Heart left ventricle (tissue), 16 donors: ENCODE data around the gene PARP9. TPM values are rescaled to one million over a fixed set of nuclear protein-coding genes. Genes with fewer than 3 reads are reported as not detected.

Experiments
- ATAC-seq, 4 donors: fragments of 200-7000 bp; cut with Tn5 transposase; one replicate each; pipeline ENCODE4 v1.9.1; 2020 to 2022; ENCODE audit warnings: moderate library complexity in 4 of 4, mild to moderate bottlenecking in 3 of 4, moderate number of reproducible peaks in 1 of 4
- DNase-seq, 5 donors: peaks; one replicate each; pipeline ENCODE4 v3.0.0-alpha.2; 2020
- H3K27ac ChIP-seq, 12 donors: fragments of 200-600 bp; sonication (generic) in 4 of 12; one replicate each; pipeline versions ENCODE4 v1.5.0 to v1.8.0; 2016 to 2022; ENCODE audit warnings: mild to moderate bottlenecking in 2 of 12
- H3K27me3 ChIP-seq, 9 donors: fragments of 200-600 bp; sonication (generic) in 2 of 9; one replicate each; pipeline versions ENCODE4 v1.5.1 to v1.8.0; 2016 to 2022; ENCODE audit warnings: mild to moderate bottlenecking in 3 of 9
- H3K36me3 ChIP-seq, 9 donors: fragments of 200-600 bp; sonication (generic) in 2 of 9; one replicate each; pipeline versions ENCODE4 v1.5.0 to v1.8.0; 2018 to 2022; ENCODE audit warnings: mild to moderate bottlenecking in 2 of 9
- H3K4me1 ChIP-seq, 12 donors: fragments of 200-600 bp; sonication (generic) in 4 of 12; one replicate each; pipeline versions ENCODE4 v1.5.0 to v1.8.0; 2016 to 2022; ENCODE audit warnings: mild to moderate bottlenecking in 3 of 12
- H3K4me3 ChIP-seq, 12 donors: fragments of 200-600 bp; sonication (generic) in 4 of 12; one replicate each; pipeline versions ENCODE4 v1.5.0 to v1.8.0; 2017 to 2022; ENCODE audit warnings: mild to moderate bottlenecking in 9 of 12, moderate library complexity in 4 of 12
- H3K9me3 ChIP-seq, 12 donors: fragments of 200-600 bp; sonication (generic) in 4 of 12; one replicate each; pipeline versions ENCODE4 v1.5.0 to v1.8.0; 2016 to 2022; ENCODE audit warnings: mild to moderate bottlenecking in 1 of 12
- POLR2A ChIP-seq, 2 donors: fragments of 450-650 bp; IDR thresholded peaks; one replicate each; pipeline ENCODE4 v1.6.1; 2017; ENCODE audit warnings: antibody characterized with exemption in 2 of 2, mild to moderate bottlenecking in 2 of 2, moderate library complexity in 2 of 2
- WGBS, 4 donors: extraction: QIAGEN DNeasy Blood & Tissue Kit in 2 of 4; methylation state at CpG; one replicate each; pipeline versions ENCODE4 v1.1.5 to v1.1.7; 2013 to 2018; 5-methylcytosine and 5-hydroxymethylcytosine counted together
- intact Hi-C, 10 donors: fragments of 100-400 bp; cut with DNase I; formaldehyde crosslinking; loops; one replicate each; pipeline versions ENCODE4 v1.11.1 to v1.14.2; 2022
- polyA plus RNA-seq, 2 donors: library from polyadenylated mRNA; stranded (reverse); fragments of 200-250 nt; gene quantifications; one replicate each; pipeline ENCODE4 v1.2.3, GENCODE V29; 2013
- total RNA-seq, 9 donors: library from RNA; depleted of rRNA in 2 of 9; stranded (reverse); fragments of >200 nt in 2 of 9; fragmentation: NEBNext Ultra II Directional in 3 of 9; extraction: Animal tissue kit (Norgen Biotek cat#: 25700) in 3 of 9; gene quantifications; one replicate each; pipeline versions ENCODE4 v1.1.0 to v1.2.4, GENCODE V29; 2016 to 2023
- TF ChIP-seq, protein P1 (sequence below), 12 donors: fragments of 200-600 bp; sonication (generic) in 4 of 12; IDR thresholded peaks; one replicate each; pipeline versions ENCODE4 v1.5.0 to v1.8.0; 2018 to 2022; ENCODE audit warnings: antibody characterized with exemption in 12 of 12, mild to moderate bottlenecking in 5 of 12
- donor health status: ischemic (EF 13 %, LVEDD 7.1; RV severe dilation, severe dysfunction).
- donor health status: healthy with polysubstance abuse.
- donor health status: DM: no; HTN: yes; CAD: no.
- donor health status: DM: no; HTN: no; CAD: no.
- donor health status: ischemic (EF 25% LVEDD 6.9; RV normal size, moderate dysfunction).
- donor health status: ischemic (EF 25% LVEDD 5.7; RV mildly dilated, moderate dysfunction).
- donor health status: healthy.
- donor health status: DM: yes; HTN: yes; CAD: no.
- donor health status: ischemic (EF 35%, LVEDD 5.7; RV mildly dilated, moderate dysfunction).
- donor health status: nonischemic (EF 11% LVEDD 7.7; RV severe dilation, severe dysfunction).
- donor health status: DM: yes; HTN: yes; CAD: no.
- donor health status: PGD.
- donor health status: ischemic (EF 29% LVEDD 5.4; RV normal size, mild dysfunction).
- donor health status: nonischemic (EF 23%, LVEDD 6.1; RV moderate dilation, normal function).

The PARP9 gene
- total and polyA plus RNA-seq, 11 donors: 8.2 to 73.0 (median 14.9) TPM

DNA sequence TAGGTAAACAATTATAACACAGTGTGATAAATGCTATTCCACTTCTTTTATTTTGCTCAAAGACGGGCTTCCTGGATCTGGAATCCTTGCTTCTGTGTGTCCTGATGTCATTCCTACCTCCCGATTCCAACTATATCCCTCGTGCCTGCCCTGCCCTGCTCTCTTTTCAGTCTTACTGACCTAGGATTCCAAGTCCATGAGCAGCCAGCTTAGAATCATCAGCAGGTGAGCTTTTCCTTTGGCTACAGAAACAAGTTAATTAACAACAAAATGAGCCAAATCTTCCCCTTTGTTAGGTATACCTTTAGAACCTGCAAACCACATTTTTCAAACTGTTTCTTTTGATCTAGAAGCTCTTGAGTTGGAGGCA, 27.5 kb downstream of the PARP9 start:
- no peaks in the 10 kb centered on the region for H3K27me3 ChIP-seq
- no peak overlapping the region for H3K4me3 ChIP-seq
- peaks cover 0 to 8% (median 0%) of the 10 kb centered on the region in 12 donors for H3K4me1 ChIP-seq
- 69 to 81% (median 73%) methylated on average over 3 of the region's 3 CpGs for WGBS, 4 donors
- TF ChIP-seq, protein P1, sequence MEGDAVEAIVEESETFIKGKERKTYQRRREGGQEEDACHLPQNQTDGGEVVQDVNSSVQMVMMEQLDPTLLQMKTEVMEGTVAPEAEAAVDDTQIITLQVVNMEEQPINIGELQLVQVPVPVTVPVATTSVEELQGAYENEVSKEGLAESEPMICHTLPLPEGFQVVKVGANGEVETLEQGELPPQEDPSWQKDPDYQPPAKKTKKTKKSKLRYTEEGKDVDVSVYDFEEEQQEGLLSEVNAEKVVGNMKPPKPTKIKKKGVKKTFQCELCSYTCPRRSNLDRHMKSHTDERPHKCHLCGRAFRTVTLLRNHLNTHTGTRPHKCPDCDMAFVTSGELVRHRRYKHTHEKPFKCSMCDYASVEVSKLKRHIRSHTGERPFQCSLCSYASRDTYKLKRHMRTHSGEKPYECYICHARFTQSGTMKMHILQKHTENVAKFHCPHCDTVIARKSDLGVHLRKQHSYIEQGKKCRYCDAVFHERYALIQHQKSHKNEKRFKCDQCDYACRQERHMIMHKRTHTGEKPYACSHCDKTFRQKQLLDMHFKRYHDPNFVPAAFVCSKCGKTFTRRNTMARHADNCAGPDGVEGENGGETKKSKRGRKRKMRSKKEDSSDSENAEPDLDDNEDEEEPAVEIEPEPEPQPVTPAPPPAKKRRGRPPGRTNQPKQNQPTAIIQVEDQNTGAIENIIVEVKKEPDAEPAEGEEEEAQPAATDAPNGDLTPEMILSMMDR (IDR thresholded peaks at IDR 0.05): no peak
- no peak for TF ChIP-seq POLR2A (IDR thresholded peaks at IDR 0.05)
- intact Hi-C loops: no loop called here
- no peaks in the 10 kb centered on the region for H3K9me3 ChIP-seq
- no peak overlapping the region for H3K27ac ChIP-seq
- DNase-seq (no peak), ATAC-seq (no peak)
- peaks cover 0 to 100% (median 97%) of the 10 kb centered on the region in 9 donors for H3K36me3 ChIP-seq

DNA sequence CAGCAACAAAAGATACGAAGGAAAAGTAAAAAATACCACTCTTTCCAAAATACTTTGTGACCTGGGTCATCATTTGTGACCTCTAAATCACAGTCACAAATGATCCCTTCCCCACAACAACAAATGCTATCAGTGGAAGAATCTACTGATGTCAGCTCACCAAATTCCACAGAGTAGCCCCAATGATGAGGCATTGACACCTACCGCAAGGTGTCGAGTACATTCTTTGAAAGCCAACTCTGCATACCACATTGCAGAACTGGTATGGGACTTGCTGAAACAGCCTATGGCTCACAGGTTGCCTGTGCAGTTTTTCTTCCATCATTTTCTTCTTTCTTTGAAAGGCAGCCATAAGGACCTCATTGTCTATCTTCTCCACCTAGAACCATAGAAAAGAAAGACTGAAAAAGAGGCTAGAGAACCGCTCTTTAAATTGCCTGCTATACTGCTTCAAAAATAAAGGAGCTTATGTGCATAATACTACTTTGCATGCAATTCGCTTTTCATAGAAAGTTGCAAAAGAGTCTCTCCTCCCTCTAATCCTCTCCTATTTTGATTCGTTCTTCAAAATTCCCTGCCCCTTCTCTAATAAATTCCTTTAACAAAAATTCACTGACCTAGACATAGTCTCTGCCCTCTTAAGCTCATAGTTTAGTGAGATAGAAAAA, 28.0 kb downstream of the PARP9 start:
- H3K4me1 ChIP-seq: peaks cover 0 to 8% (median 0%) of the 10 kb centered on the region in 12 donors
- WGBS, 4 donors: 84 to 87% (median 85%) methylated on average over 6 of the region's 6 CpGs
- DNase-seq: no peak

DNA sequence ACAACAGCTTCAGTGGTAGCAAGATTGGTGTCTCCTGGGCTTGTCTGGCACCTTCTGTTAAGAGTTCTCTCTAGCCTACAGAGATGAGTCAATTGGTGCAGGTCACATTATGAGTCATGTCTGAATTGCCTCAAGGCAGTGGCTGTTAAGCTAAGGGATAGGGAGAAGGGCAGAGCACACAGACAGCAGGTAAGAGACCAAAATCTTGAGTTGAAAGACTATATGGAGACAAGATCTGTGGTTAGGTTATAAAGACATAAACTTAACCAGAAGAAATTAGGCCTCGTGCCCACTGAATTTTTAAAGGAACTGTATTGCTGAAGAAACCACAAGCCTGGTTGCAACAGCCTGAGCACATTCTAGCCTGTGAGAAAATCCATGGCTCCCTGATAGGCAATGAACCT, 30.2 kb downstream of the PARP9 start:
- Histone ChIP-seq H3K4me1 (peaks cover 0 to 7% (median 0%) of the 10 kb centered on the region in 12 donors), H3K9me3 (no peaks in the 10 kb centered on the region), H3K27me3 (no peaks in the 10 kb centered on the region), H3K4me3 (no peak overlapping the region), H3K27ac (no peak overlapping the region), H3K36me3 (peaks cover 0 to 100% (median 87%) of the 10 kb centered on the region in 9 donors)
- WGBS, 4 donors: 84 to 90% (median 86%) methylated on average over 1 of the region's 1 CpG
- ATAC-seq: peak in 1 of 4 donors; percentile 47
- no peak for DNase-seq
- intact Hi-C loops: no loop called here
- TF ChIP-seq POLR2A (IDR thresholded peaks at IDR 0.05): no peak
- TF ChIP-seq, protein P1 (IDR thresholded peaks at IDR 0.05): no peak

More for the DNA sequence above, 28.0 kb downstream of the PARP9 start:
- H3K4me3 ChIP-seq: no peak overlapping the region
- ATAC-seq: no peak
- TF ChIP-seq, protein P1 (IDR thresholded peaks at IDR 0.05): no peak
- TF ChIP-seq POLR2A (IDR thresholded peaks at IDR 0.05): no peak
- no peak overlapping the region for H3K27ac ChIP-seq
- peaks cover 0 to 100% (median 97%) of the 10 kb centered on the region in 9 donors for H3K36me3 ChIP-seq
- no peaks in the 10 kb centered on the region for H3K27me3 ChIP-seq
- H3K9me3 ChIP-seq: no peaks in the 10 kb centered on the region
- intact Hi-C loops: no loop called here

DNA sequence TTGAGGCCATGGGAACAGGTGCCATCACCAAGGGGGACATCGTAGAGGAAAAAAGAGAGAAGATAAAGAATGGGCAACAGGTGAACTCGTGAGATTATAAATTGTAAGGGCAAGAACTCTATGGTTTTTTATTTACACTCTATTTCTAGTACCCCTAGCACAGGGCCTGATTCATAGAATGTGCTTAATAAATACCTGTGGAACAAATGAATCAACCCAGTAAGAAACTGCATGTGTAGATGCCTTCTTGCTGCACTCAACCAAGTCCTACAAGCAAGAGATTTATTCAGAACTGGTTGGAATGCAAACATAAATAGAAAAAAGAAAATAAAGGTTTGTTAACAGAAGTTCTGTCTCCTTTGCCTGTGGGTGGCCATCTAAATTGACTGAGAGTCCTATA, 30.6 kb downstream of the PARP9 start:
- no peak for DNase-seq
- 89 to 92% (median 91%) methylated on average over 2 of the region's 2 CpGs for WGBS, 4 donors
- peaks cover 0 to 100% (median 85%) of the 10 kb centered on the region in 9 donors for H3K36me3 ChIP-seq
- no peaks in the 10 kb centered on the region for H3K9me3 ChIP-seq
- H3K4me1 ChIP-seq: peaks cover 0 to 7% (median 0%) of the 10 kb centered on the region in 12 donors
- H3K4me3 ChIP-seq: no peak overlapping the region
- H3K27ac ChIP-seq: no peak overlapping the region
- no peak for ATAC-seq
- H3K27me3 ChIP-seq: no peaks in the 10 kb centered on the region
- intact Hi-C loops: no loop called here
- TF ChIP-seq POLR2A (IDR thresholded peaks at IDR 0.05): no peak
- TF ChIP-seq, protein P1 (IDR thresholded peaks at IDR 0.05): no peak
